ENCODE data around the gene CBX2. TPM values are rescaled to one million over a fixed set of nuclear protein-coding genes. Genes with fewer than 3 reads are reported as not detected.

The CBX2 gene
- total RNA-seq, 1 experiment from 2014 or later, result 79.4 TPM

DNA sequence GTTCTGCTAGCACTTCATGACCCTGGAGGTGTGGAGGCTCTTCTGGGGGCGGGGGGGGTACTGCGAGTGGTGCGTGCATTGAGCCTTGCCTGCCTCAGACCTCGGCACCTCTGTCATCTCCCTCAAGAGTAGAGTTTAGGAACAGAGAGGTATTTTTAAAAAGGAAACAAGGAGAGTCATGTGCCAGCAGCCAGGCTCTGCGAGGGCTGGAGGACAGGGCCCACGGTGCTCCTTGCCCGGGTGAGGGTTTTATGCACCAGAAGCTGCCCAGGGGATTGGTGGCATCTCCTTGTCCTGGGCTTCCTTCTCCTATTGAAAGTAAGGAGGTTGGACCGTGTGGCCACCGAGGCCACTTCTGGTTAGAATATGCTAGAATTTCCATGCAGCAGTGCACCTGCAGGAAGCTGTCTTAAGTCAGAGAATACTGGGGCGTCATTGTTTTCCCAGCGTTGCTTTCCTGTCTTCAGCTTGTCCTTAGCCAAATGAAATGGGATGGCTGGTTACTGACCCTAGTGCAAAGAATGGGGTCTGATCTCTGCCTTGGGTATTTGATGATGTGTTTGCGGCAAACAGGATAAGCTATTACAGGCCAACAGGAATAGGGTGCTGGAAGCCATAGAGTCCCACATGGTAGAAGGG lies 3.2 kb downstream of the CBX2 start:
- no peak overlapping the region for H4K5ac ChIP-seq (ENCODE audit: insufficient read length, low read depth, low read length)
- H4K8ac ChIP-seq (replicated peaks; ENCODE audit: insufficient read length, low read depth, low read length), result no peak overlapping the region
- H3K14ac ChIP-seq (ENCODE audit: insufficient read depth, low read length), result no peak overlapping the region
- H3K9me3 ChIP-seq (ENCODE audit: control insufficient read depth, low read depth, low read length), result no peaks in the 10 kb centered on the region
- no peak overlapping the region for H3K4ac ChIP-seq (ENCODE audit: low read depth, low read length)
- H3K27ac ChIP-seq (ENCODE audit: insufficient read length, low read depth, low read length), result no peak overlapping the region
- Mint-ChIP-seq H3K4me1 (peaks cover 40% of the 10 kb centered on the region in 2 experiments), H3K4me3 (peak overlapping the region in 1 of 2 experiments; percentile 97; a peak in 1 of 5 replicates), H3K36me3 (ENCODE audit: insufficient read depth in 1 of 3, low read depth in 3 of 3) (peaks cover 45 to 62% (median 58%) of the 10 kb centered on the region in 3 experiments), H3K27ac (peak overlapping the region in 1 of 3 experiments; percentile 44; a peak in 2 of 7 replicates), H3K27me3 (ENCODE audit: low read depth) (peaks cover 9% of the 10 kb centered on the region), H3K9me3 (no peaks in the 10 kb centered on the region)
- no peak overlapping the region for H3K9ac ChIP-seq (ENCODE audit: extremely low read depth, insufficient read length, low read length)
- peaks cover 6% of the 10 kb centered on the region for H4K20me1 ChIP-seq (ENCODE audit: control insufficient read depth, insufficient read depth, insufficient read length)
- no peak for TF ChIP-seq CTCF (conservative IDR thresholded peaks at IDR 0.05)
- H2BK20ac ChIP-seq (ENCODE audit: low read depth, low read length, poor library complexity, severe bottlenecking), result no peak overlapping the region
- H3K79me2 ChIP-seq (ENCODE audit: insufficient read depth, low read length), result 0 out of 2 replicates have a peak, but pooled peaks cover 2% of the 10 kb centered on the region
- H3K4me1 ChIP-seq (ENCODE audit: insufficient read depth, low read length), result peaks cover 3% of the 10 kb centered on the region; the same call in 1 of the 2 replicates
- no peak overlapping the region for H3K56ac ChIP-seq (ENCODE audit: insufficient read length, low read depth, low read length)
- peaks cover 14% of the 10 kb centered on the region for H3K23me2 ChIP-seq (ENCODE audit: insufficient read length, low read depth, low read length, poor library complexity, severe bottlenecking)
- no peak overlapping the region for H3K23ac ChIP-seq (ENCODE audit: insufficient read length, low read depth, low read length)
- H3K18ac ChIP-seq (ENCODE audit: insufficient read length, low read depth, low read length), result no peak overlapping the region
- no peak overlapping the region for H2AFZ ChIP-seq (ENCODE audit: low read length)
- no peak overlapping the region for H3K4me2 ChIP-seq (ENCODE audit: insufficient read depth, insufficient read length, low read length)
- WGBS (ENCODE audit: extremely low coverage, insufficient read length, low lambda C conversion rate), result no CpG with 5 or more reads among the region's 12 CpGs
- no peak overlapping the region for H2BK12ac ChIP-seq (ENCODE audit: insufficient read length, low read depth, low read length)
- no peak overlapping the region for H4K91ac ChIP-seq (ENCODE audit: insufficient read length, low read depth, low read length)
- no peak overlapping the region for H2BK5ac ChIP-seq (ENCODE audit: insufficient read length, low read length)
- no peak overlapping the region for H2BK120ac ChIP-seq (ENCODE audit: low read depth, low read length, poor library complexity, severe bottlenecking)
- H3K79me1 ChIP-seq (ENCODE audit: insufficient read depth, low read depth, low read length, poor library complexity, severe bottlenecking), result peaks cover 3% of the 10 kb centered on the region
- DNase-seq, result no peak
- no peak overlapping the region for H2BK15ac ChIP-seq (ENCODE audit: low read depth, low read length)
- no peak overlapping the region for H3T11ph ChIP-seq (ENCODE audit: low read length)
- no peaks in the 10 kb centered on the region for H3K27me3 ChIP-seq (ENCODE audit: insufficient read depth, low read length)
- H2AK5ac ChIP-seq (ENCODE audit: insufficient read length, low read length), result no peak overlapping the region
